Stimulated activated CD8-positive, alpha-beta memory T cell treated with anti-CD3 and anti-CD28 coated beads, Interleukin-7, amount 100 ng/mL, for 48 hours (primary cell): ENCODE data around the gene ALG5.
A peak's percentile ranks its signal among the peaks of the same experiment; 100 is the strongest.

Source experiments
- DNase-seq, 2 donors: peaks; one replicate each; pipeline ENCODE4 v3.0.0-alpha.2; 2020; ENCODE audit warnings: low read depth in 1 of 2; ENCODE audit errors: extremely low read depth in 1 of 2

The ALG5 gene

GRCh38 chr13:36999054-36999714, at the start of gene ALG5:
Gene ALG5 (minus strand): TSS chr13:36999340. CDS start chr13:36999300, 40 bp downstream.
- peak; percentile 74 to 89 for DNase-seq

- no peak for DNase-seq
Measured at GRCh38 chr13:37047846-37048245, 48.7 kb upstream of the ALG5 start.

- DNase-seq, result no peak
Measured at GRCh38 chr13:37047032-37047431, 47.9 kb upstream of the ALG5 start.

- no peak for DNase-seq
Measured at GRCh38 chr13:37046062-37046461, 46.9 kb upstream of the ALG5 start.

- no peak for DNase-seq
Measured at GRCh38 chr13:37040789-37041188, 41.6 kb upstream of the ALG5 start.

GRCh38 chr13:37039896-37040295, 40.8 kb upstream of the ALG5 start:
- no peak for DNase-seq

GRCh38 chr13:37037241-37037640, 38.1 kb upstream of the ALG5 start:
- DNase-seq, result no peak

GRCh38 chr13:37029617-37030016, 30.5 kb upstream of the ALG5 start:
- no peak for DNase-seq

GRCh38 chr13:37027639-37028038, 28.5 kb upstream of the ALG5 start:
- DNase-seq, result no peak

GRCh38 chr13:37026771-37027170, 27.6 kb upstream of the ALG5 start:
- no peak for DNase-seq

GRCh38 chr13:37023871-37024270, 24.7 kb upstream of the ALG5 start:
- DNase-seq, result no peak

GRCh38 chr13:37014609-37015008, 15.5 kb upstream of the ALG5 start:
- no peak for DNase-seq

GRCh38 chr13:37011788-37012187, 12.6 kb upstream of the ALG5 start:
- no peak for DNase-seq

- no peak for DNase-seq
Measured at GRCh38 chr13:37011002-37011401, 11.9 kb upstream of the ALG5 start.

- no peak for DNase-seq
Measured at GRCh38 chr13:37010424-37010823, 11.3 kb upstream of the ALG5 start.

GRCh38 chr13:37009692-37010091, 10.6 kb upstream of the ALG5 start:
- no peak for DNase-seq

- DNase-seq, result no peak
Measured at GRCh38 chr13:37001921-37002250, 2.7 kb upstream of the ALG5 start.

- DNase-seq, result no peak
Measured at GRCh38 chr13:36998624-36999041, 507 bp downstream of the ALG5 start.

GRCh38 chr13:36997716-36998427, 1.3 kb downstream of the ALG5 start:
- no peak for DNase-seq

GRCh38 chr13:36992362-36992761, 6.8 kb downstream of the ALG5 start:
- no peak for DNase-seq

GRCh38 chr13:36986462-36987240, 12.5 kb downstream of the ALG5 start:
- DNase-seq, result no peak
